Nephron progenitor cell (in vitro differentiated cells): ENCODE measurements around the gene PBRM1.

Source experiments
- DNase-seq: peaks from one replicate; pipeline ENCODE4 v3.0.0; 2021
- H3K27ac Mint-ChIP-seq: 2 replicates; pipeline ENCODE4 v1.8.0; 2021; ENCODE audit warnings: mild to moderate bottlenecking, moderate library complexity, mixed read lengths
- H3K27me3 Mint-ChIP-seq: 2 replicates; pipeline ENCODE4 v1.8.0; 2021; ENCODE audit warnings: mild to moderate bottlenecking, low read depth, mixed read lengths; ENCODE audit not compliant: poor library complexity
- H3K36me3 Mint-ChIP-seq: 2 replicates; pipeline ENCODE4 v1.8.0; 2021; ENCODE audit warnings: low read depth, mixed read lengths
- H3K4me1 Mint-ChIP-seq: 2 replicates; pipeline ENCODE4 v1.8.0; 2021; ENCODE audit warnings: mixed read lengths
- H3K4me3 Mint-ChIP-seq: 2 replicates; pipeline ENCODE4 v1.8.0; 2021; ENCODE audit warnings: mild to moderate bottlenecking, moderate library complexity, mixed read lengths
- H3K9me3 Mint-ChIP-seq: 2 replicates; pipeline ENCODE4 v1.8.0; 2021; ENCODE audit warnings: mild to moderate bottlenecking, moderate library complexity, mixed read lengths
- CTCF ChIP-seq: fragments of 200-600 bp; sonication (generic); IDR thresholded peaks from 2 replicates; pipeline ENCODE4 v1.5.0; 2021; ENCODE audit warnings: antibody characterized with exemption

PBRM1 gene

DNA sequence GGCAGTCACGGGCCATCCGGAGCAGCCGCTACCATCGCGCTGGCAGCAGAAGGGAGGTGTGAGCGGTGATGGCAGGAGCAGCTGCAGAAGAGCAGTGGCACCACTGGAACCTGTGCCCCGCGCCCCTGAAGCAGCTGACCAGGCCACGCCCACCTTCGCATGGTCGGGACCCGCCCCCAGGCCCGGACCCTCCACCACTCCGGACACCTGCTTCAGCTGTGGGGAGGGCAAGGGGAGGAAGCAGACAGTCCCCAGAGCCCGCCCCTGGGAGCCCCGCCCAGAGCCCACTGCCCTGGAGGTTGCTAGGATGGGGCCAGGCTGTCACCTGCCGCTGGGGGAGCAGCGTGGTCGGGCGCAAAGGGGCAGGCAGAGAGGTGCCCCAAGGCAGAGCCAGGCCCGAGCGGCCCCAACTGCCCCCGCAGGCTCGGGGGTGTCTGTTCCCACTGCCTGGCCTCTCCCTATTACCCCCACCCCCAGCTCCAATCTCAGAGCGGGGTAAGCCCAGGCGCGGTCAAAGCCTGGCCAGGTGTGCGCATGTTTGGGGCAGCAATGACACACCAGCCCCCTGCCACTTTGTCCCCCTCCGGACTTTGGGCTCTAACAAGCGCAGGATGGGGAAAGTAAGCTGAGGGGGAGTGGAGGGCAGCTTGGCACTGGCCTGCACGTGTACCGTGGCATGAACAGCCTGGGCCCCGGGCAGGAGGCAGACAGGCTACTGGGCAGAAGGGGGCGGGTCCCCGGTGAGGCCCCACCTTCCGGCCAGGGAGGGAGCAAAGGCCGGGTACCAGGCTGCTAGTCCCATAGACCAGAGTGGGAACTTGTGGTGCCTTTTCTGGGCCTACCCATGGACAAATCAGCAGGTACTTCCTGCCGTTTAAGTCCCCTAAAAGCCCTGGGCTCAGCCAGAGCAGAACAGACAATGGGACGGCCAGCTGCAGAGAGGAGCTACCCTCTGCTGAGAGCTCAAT lies 28.9 kb upstream of the PBRM1 start:
- Mint-ChIP-seq H3K4me1 (peaks cover 5% of the 10 kb centered on the region), H3K9me3 (peaks cover 13% of the 10 kb centered on the region), H3K27ac (no peak overlapping the region), H3K27me3 (no peaks in the 10 kb centered on the region), H3K4me3 (no peak overlapping the region), H3K36me3 (peaks cover 49% of the 10 kb centered on the region)
- TF ChIP-seq CTCF = no peak
- peak; percentile 65 for DNase-seq

DNA sequence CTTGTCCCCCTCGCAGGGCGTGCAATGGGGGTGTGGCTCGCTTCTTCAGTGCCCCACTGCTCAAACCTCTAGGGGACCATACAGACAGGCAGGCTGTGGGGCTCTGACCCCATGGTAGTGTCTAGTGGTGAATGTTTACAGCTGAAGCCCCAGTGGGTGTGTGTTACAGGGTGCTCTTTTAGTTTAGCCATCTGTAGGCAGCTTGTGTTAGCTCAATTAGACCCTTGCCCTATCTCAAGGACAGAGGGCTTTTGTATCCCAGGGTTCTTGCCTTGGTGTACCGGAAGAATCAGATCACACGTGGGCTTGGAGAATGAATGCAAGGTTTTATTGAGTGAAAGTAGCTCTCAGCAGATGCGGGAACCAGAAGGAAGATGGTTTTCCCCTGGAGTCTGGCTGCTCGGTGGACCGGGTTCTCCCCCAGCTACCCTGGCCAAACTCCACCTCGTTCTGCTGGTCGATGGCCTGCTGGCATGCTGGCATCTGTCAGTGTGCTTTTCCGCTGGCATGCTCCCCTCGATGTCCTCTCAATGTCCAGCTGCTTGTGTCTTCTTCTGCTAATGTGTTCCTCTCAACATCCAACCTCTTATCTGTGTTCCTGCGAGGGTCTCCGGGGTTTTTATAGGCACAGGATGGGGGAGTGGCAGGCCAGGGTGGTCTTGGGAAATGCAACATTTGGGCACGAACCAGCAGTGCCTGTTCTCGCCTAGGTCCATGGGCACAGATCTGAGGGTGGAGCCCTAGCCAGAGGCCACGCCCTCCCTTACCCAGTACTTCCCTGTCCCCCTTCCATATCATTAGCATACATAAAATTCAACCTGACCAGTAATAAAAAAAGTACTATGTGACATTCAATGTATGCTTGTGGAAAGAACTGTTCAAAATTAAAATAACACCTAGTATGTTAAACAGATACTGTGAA lies 26.8 kb upstream of the PBRM1 start:
- no peak for TF ChIP-seq CTCF
- peak overlapping the region; percentile 48 for H3K27ac Mint-ChIP-seq
- no peaks in the 10 kb centered on the region for H3K27me3 Mint-ChIP-seq
- no peak for DNase-seq
- peaks cover 48% of the 10 kb centered on the region for H3K36me3 Mint-ChIP-seq
- no peak overlapping the region for H3K4me3 Mint-ChIP-seq
- H3K4me1 Mint-ChIP-seq = peaks cover 10% of the 10 kb centered on the region
- H3K9me3 Mint-ChIP-seq = peaks cover 5% of the 10 kb centered on the region

DNA sequence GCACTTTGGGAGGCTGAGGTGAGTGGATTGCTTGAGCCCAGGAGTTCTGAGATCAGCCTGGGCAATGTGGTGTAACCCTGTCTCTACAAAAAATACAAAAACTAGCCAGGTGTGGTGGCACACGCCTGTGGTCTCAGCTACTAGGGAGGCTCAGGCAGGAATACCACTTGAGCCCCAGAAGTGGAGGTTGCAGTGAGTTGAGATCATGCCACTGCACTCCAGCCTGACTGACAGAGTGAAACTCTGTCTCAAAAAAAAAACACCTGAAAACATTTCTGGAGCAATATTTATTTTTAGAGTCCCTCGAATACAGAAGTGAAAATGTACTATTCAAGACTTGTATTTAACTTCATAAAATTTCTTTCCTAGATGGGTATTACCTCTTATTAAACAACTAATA lies 24.8 kb upstream of the PBRM1 start:
- Mint-ChIP-seq H3K27ac (no peak overlapping the region), H3K4me3 (no peak overlapping the region), H3K4me1 (peaks cover 17% of the 10 kb centered on the region), H3K9me3 (peaks cover 5% of the 10 kb centered on the region), H3K36me3 (peaks cover 51% of the 10 kb centered on the region), H3K27me3 (peaks cover 3% of the 10 kb centered on the region)
- no peak for TF ChIP-seq CTCF
- DNase-seq = no peak

DNA sequence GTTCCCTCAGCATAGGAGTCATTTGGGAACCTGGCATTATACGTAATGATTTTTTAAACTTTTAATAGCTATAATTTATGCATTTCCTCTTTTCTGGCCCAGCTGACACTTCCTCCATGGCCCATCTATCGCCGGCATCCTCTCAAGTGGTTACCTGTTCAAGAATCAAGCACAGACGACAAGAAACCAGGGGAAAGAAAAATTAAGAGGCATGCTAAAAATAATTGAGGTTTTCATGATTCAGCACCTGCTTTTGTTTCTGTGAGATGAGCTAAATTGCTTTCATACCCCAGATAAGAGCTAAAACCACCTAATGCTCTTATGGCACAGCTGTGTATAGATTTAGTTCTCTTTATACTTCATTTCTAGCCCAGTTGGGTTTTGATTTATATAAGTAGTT lies 21.9 kb upstream of the PBRM1 start:
- Mint-ChIP-seq H3K4me1 (peaks cover 34% of the 10 kb centered on the region), H3K27me3 (peaks cover 6% of the 10 kb centered on the region), H3K27ac (no peak overlapping the region), H3K9me3 (peaks cover 5% of the 10 kb centered on the region), H3K4me3 (peak overlapping the region; percentile 98), H3K36me3 (peaks cover 42% of the 10 kb centered on the region)
- no peak for DNase-seq
- no peak for TF ChIP-seq CTCF

- H3K4me3 Mint-ChIP-seq = peak within 1 kb of the TSS; percentile 98
- TF ChIP-seq CTCF = no peak
- peak; percentile 88 for DNase-seq
- H3K27ac Mint-ChIP-seq = peak within 1 kb of the TSS; percentile 98
- peaks cover 6% of the 10 kb centered on the region for H3K27me3 Mint-ChIP-seq
- H3K4me1 Mint-ChIP-seq = peaks cover 34% of the 10 kb centered on the region
- H3K9me3 Mint-ChIP-seq = no peaks in the 10 kb centered on the region
- H3K36me3 Mint-ChIP-seq = peaks cover 33% of the 10 kb centered on the region
These were observed 20.3 kb upstream of the PBRM1 start, which contains the start of the genes GLT8D1 and SPCS1 for GRCh38 chr3:52705688-52706686. Gene GLT8D1, minus strand, starts transcription at chr3:52705791. Its CDS starts 5,331 bp downstream, at chr3:52700460. Gene SPCS1, plus strand, starts transcription at chr3:52706106. Its CDS starts 141 bp downstream, at chr3:52706247.
